ENCODE results near the gene MT2A.
A peak's percentile ranks its signal among the peaks of the same experiment; 100 is the strongest.

MT2A gene

GRCh38 chr16:56584276-56584675 is 24.1 kb upstream of the MT2A start:
- TF ChIP-seq CEBPB (IDR thresholded peaks at IDR 0.05) = no peak
- TF ChIP-seq EP300 (IDR thresholded peaks at IDR 0.05; ENCODE audit: borderline replicate concordance) = no peak
- TF ChIP-seq TAF1 (IDR thresholded peaks at IDR 0.05; ENCODE audit: low read depth) = no peak
- TF ChIP-seq RAD21 (IDR thresholded peaks at IDR 0.05; ENCODE audit: low read depth) = no peak
- no peak for TF ChIP-seq FOXM1 (IDR thresholded peaks at IDR 0.05; ENCODE audit: borderline replicate concordance, low read depth)
- TF ChIP-seq TCF12 (IDR thresholded peaks at IDR 0.05; ENCODE audit: low read depth) = no peak
- no peak for TF ChIP-seq NFIC (IDR thresholded peaks at IDR 0.05)
- TF ChIP-seq YY1 (IDR thresholded peaks at IDR 0.05; ENCODE audit: low read depth) = no peak
- no peak for TF ChIP-seq ZBTB7A (IDR thresholded peaks at IDR 0.05; ENCODE audit: low read depth)

- TF ChIP-seq CEBPB (IDR thresholded peaks at IDR 0.05) (no peak), REST (IDR thresholded peaks at IDR 0.05; ENCODE audit: low read depth) (no peak), TCF12 (IDR thresholded peaks at IDR 0.05; ENCODE audit: low read depth) (no peak), MAX (IDR thresholded peaks at IDR 0.05) (no peak), ZBTB7A (IDR thresholded peaks at IDR 0.05; ENCODE audit: low read depth) (no peak), TEAD4 (IDR thresholded peaks at IDR 0.05) (no peak), RAD21 (IDR thresholded peaks at IDR 0.05; ENCODE audit: low read depth) (no peak), FOXM1 (IDR thresholded peaks at IDR 0.05; ENCODE audit: borderline replicate concordance, low read depth) (no peak), TAF1 (IDR thresholded peaks at IDR 0.05; ENCODE audit: low read depth) (no peak), YY1 (IDR thresholded peaks at IDR 0.05; ENCODE audit: low read depth) (no peak), EGR1 (IDR thresholded peaks at IDR 0.05) (no peak), NFIC (IDR thresholded peaks at IDR 0.05) (no peak), EP300 (IDR thresholded peaks at IDR 0.05; ENCODE audit: borderline replicate concordance) (no peak), CREB1 (IDR thresholded peaks at IDR 0.05; ENCODE audit: low read depth) (no peak)
- TF ChIP-seq, protein P1, sequence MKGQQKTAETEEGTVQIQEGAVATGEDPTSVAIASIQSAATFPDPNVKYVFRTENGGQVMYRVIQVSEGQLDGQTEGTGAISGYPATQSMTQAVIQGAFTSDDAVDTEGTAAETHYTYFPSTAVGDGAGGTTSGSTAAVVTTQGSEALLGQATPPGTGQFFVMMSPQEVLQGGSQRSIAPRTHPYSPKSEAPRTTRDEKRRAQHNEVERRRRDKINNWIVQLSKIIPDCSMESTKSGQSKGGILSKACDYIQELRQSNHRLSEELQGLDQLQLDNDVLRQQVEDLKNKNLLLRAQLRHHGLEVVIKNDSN (IDR thresholded peaks at IDR 0.05) = no peak
Measured at GRCh38 chr16:56588781-56589140, 19.6 kb upstream of the MT2A start.

- TF ChIP-seq FOXM1 (IDR thresholded peaks at IDR 0.05; ENCODE audit: borderline replicate concordance, low read depth) = no peak
- 0 out of 2 replicates have a peak, but pooled peaks have one; percentile 45 for TF ChIP-seq EGR1 (IDR thresholded peaks at IDR 0.05)
- peak; percentile 22; the same call in 1 of the 2 replicates for TF ChIP-seq NFIC (IDR thresholded peaks at IDR 0.05)
- TF ChIP-seq EP300 (IDR thresholded peaks at IDR 0.05; ENCODE audit: borderline replicate concordance) = no peak
- TF ChIP-seq ZBTB7A (IDR thresholded peaks at IDR 0.05; ENCODE audit: low read depth) = 0 out of 2 replicates have a peak, but pooled peaks have one; percentile 58
- TF ChIP-seq TEAD4 (IDR thresholded peaks at IDR 0.05) = peak; percentile 35; the same call in 1 of the 2 replicates
- TF ChIP-seq MAX (IDR thresholded peaks at IDR 0.05) = peak; percentile 63; the same call in 1 of the 2 replicates
Measured at GRCh38 chr16:56589141-56590039, 19.0 kb upstream of the MT2A start, which contains the start of gene MT3. MT3 (plus strand) TSS chr16:56589528; CDS start chr16:56589591, 63 bp downstream.

GRCh38 chr16:56591377-56592060 is 16.9 kb upstream of the MT2A start:
- TF ChIP-seq FOXM1 (IDR thresholded peaks at IDR 0.05; ENCODE audit: borderline replicate concordance, low read depth) (no peak), TAF1 (IDR thresholded peaks at IDR 0.05; ENCODE audit: low read depth) (no peak), EP300 (IDR thresholded peaks at IDR 0.05; ENCODE audit: borderline replicate concordance) (no peak), TEAD4 (IDR thresholded peaks at IDR 0.05) (no peak), YY1 (IDR thresholded peaks at IDR 0.05; ENCODE audit: low read depth) (no peak), CEBPB (IDR thresholded peaks at IDR 0.05) (no peak), CREB1 (IDR thresholded peaks at IDR 0.05; ENCODE audit: low read depth) (no peak), RAD21 (IDR thresholded peaks at IDR 0.05; ENCODE audit: low read depth) (no peak), MAX (IDR thresholded peaks at IDR 0.05) (no peak), ZBTB7A (IDR thresholded peaks at IDR 0.05; ENCODE audit: low read depth) (no peak), REST (IDR thresholded peaks at IDR 0.05; ENCODE audit: low read depth) (no peak), EGR1 (IDR thresholded peaks at IDR 0.05) (no peak)
- TF ChIP-seq, protein P1 (IDR thresholded peaks at IDR 0.05) = no peak
